IPS DF 4.7 (cell line): ENCODE data around the gene DEFB124.
"Not testable (repeated sequence)": the region's sequence is repeated elsewhere in the genome, so short reads cannot be mapped to it uniquely, and the experiment has no call there.

Experiments
- DNase-seq: peaks from one replicate; pipeline ENCODE4 v3.0.0-alpha.2; 2013; ENCODE audit warnings: low spot score; ENCODE audit errors: extremely low read depth

The DEFB124 gene

GRCh38 chr20:31489152-31489551, 14.2 kb upstream of the DEFB124 start:
- no peak for DNase-seq

GRCh38 chr20:31488115-31488514, 13.2 kb upstream of the DEFB124 start:
- DNase-seq, result no peak

- DNase-seq, result no peak
These were observed 10.8 kb upstream of the DEFB124 start for GRCh38 chr20:31485450-31486339.

- no peak for DNase-seq
These were observed 9.1 kb upstream of the DEFB124 start for GRCh38 chr20:31484001-31484400.

GRCh38 chr20:31476643-31477215, 1.8 kb upstream of the DEFB124 start:
- no peak for DNase-seq

GRCh38 chr20:31476294-31476585, 1.3 kb upstream of the DEFB124 start:
- no peak for DNase-seq

GRCh38 chr20:31475472-31476293, 756 bp upstream of the DEFB124 start:
- no peak for DNase-seq

- no peak for DNase-seq
These were observed 860 bp downstream of the DEFB124 start for GRCh38 chr20:31474097-31474436.

- no peak for DNase-seq
These were observed 1.4 kb downstream of the DEFB124 start for GRCh38 chr20:31473331-31474096.

- no peak for DNase-seq
These were observed 2.3 kb downstream of the DEFB124 start for GRCh38 chr20:31472395-31473330.

GRCh38 chr20:31470946-31471345, 4.0 kb downstream of the DEFB124 start:
- not testable (repeated sequence) for DNase-seq

- DNase-seq, result no peak
These were observed 20.6 kb downstream of the DEFB124 start for GRCh38 chr20:31454361-31454760.

GRCh38 chr20:31452575-31452974, 22.4 kb downstream of the DEFB124 start:
- DNase-seq, result no peak

GRCh38 chr20:31449511-31450414, 25.2 kb downstream of the DEFB124 start:
- no peak for DNase-seq

GRCh38 chr20:31446084-31446819, 28.7 kb downstream of the DEFB124 start:
- no peak for DNase-seq

GRCh38 chr20:31440012-31440659, 34.8 kb downstream of the DEFB124 start, which contains the start of gene DEFB123:
Gene DEFB123, plus strand, starts transcription at chr20:31440632. Its CDS starts 67 bp downstream, at chr20:31440699.
- DNase-seq, result no peak

GRCh38 chr20:31430568-31431115, 44.3 kb downstream of the DEFB124 start:
- DNase-seq, result no peak

- not testable (repeated sequence) for DNase-seq
These were observed 47.4 kb downstream of the DEFB124 start for GRCh38 chr20:31427576-31427975.
